Gastroesophageal sphincter (tissue), 4 donors: Measurements from ENCODE around the gene MYADM. TPM values are rescaled to one million over a fixed set of nuclear protein-coding genes. Genes with fewer than 3 reads are reported as not detected.
A peak's percentile ranks its signal among the peaks of the same experiment; 100 is the strongest.

Experiments
- ATAC-seq: fragments of 150-250 bp; one replicate; pipeline ENCODE4 v1.9.1; 2016; ENCODE audit warnings: mild to moderate bottlenecking, moderate library complexity
- H3K27ac ChIP-seq, 4 donors: fragments of 200-600 bp; sonication (generic) in 3 of 4; 1 replicate in 3 of 4; 2 replicates in 1 of 4; pipeline ENCODE4 v1.5.1; 2016 to 2019
- H3K27me3 ChIP-seq: fragments of 200-600 bp; sonication (generic); one replicate; pipeline ENCODE4 v1.5.1; 2019
- H3K36me3 ChIP-seq, 2 donors: fragments of 200-600 bp; sonication (generic); one replicate each; pipeline ENCODE4 v1.5.1; 2019; ENCODE audit warnings: control low read depth in 1 of 2
- H3K4me1 ChIP-seq, 3 donors: fragments of 200-600 bp; sonication (generic); 1 replicate in 2 of 3; 2 replicates in 1 of 3; pipeline ENCODE4 v1.5.1; 2016 to 2019; ENCODE audit warnings: control low read depth in 2 of 3
- H3K4me3 ChIP-seq, 2 donors: fragments of 200-600 bp; sonication (generic); one replicate each; pipeline ENCODE4 v1.5.1; 2019; ENCODE audit warnings: mild to moderate bottlenecking in 1 of 2, moderate library complexity in 1 of 2
- H3K9me3 ChIP-seq, 3 donors: fragments of 200-600 bp; sonication (generic); one replicate each; pipeline ENCODE4 v1.5.1; 2017 to 2019; ENCODE audit warnings: control low read depth in 2 of 3
- CTCF ChIP-seq, 4 experiments: fragments of 200-600 bp in 2 of 4; fragments of 450-650 bp in 2 of 4; sonication (generic) in 1 of 4; IDR thresholded peaks; one replicate each; pipeline ENCODE4 v1.5.1; 2017 to 2019; ENCODE audit warnings: antibody characterized with exemption in 4 of 4, mild to moderate bottlenecking in 2 of 4, moderate library complexity in 2 of 4
- EP300 ChIP-seq: sonication (generic); formaldehyde crosslinking; IDR thresholded peaks from one replicate; pipeline ENCODE4 v1.6.1; 2017; ENCODE audit warnings: antibody characterized with exemption, mild to moderate bottlenecking
- POLR2A ChIP-seq, 2 donors: fragments of 450-650 bp; IDR thresholded peaks; one replicate each; pipeline ENCODE4 v1.6.1; 2017; ENCODE audit warnings: antibody characterized with exemption in 2 of 2, mild to moderate bottlenecking in 2 of 2, moderate library complexity in 1 of 2
- POLR2AphosphoS5 ChIP-seq: sonication (generic); formaldehyde crosslinking; IDR thresholded peaks from one replicate; pipeline ENCODE4 v1.6.1; 2017; ENCODE audit warnings: antibody characterized with exemption
- WGBS, 2 donors: methylation state at CpG; one replicate each; pipeline ENCODE4 v1.1.5; 2018; ENCODE audit warnings: low coverage in 1 of 2; 5-methylcytosine and 5-hydroxymethylcytosine counted together
- total RNA-seq, 4 donors: library from RNA; depleted of rRNA; stranded (reverse); fragments of >200 nt; gene quantifications; one replicate each; pipeline ENCODE4 v1.1.0, GENCODE V29; 2016

The MYADM gene
- total RNA-seq, 4 donors from 2014 or later, result 103 to 355 (median 140) TPM

DNA sequence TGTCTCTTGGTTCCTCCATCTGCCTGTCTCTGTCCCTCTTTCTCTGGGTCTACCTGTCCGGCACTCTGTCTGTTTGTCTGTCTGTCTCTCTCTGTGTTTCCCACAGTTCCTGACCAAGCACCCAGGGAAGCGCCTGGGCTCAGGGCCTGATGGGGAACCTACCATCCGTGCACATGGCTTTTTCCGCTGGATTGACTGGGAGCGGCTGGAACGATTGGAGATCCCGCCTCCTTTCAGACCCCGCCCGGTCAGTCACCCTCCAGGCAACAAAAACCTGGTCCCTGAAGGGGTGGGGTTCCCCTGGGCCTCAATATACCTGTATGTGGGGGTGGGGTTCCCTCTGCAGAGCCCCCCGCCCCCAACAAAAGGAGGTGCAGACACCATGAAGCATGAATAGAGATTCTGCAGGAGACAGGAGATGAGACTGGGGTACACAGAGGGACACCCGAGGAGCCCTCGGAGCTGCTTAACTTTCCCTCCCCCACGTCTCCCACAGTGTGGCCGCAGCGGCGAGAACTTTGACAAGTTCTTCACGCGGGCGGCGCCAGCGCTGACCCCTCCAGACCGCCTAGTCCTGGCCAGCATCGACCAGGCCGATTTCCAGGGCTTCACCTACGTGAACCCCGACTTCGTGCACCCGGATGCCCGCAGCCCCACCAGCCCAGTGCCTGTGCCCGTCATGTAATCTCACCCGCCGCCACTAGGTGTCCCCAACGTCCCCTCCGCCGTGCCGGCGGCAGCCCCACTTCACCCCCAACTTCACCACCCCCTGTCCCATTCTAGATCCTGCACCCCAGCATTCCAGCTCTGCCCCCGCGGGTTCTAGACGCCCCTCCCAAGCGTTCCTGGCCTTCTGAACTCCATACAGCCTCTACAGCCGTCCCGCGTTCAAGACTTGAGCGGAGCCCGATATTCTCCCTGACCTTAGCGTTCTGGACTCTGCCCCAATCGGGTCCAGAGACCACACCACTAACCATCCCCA, 38.8 kb downstream of the MYADM start:
- H3K27me3 ChIP-seq, result peaks cover 95% of the 10 kb centered on the region
- 0 to 11% methylated on average over 9 to 32 of the region's 48 CpGs for WGBS, 2 donors
- no peaks in the 10 kb centered on the region for H3K9me3 ChIP-seq
- no peak overlapping the region for H3K27ac ChIP-seq
- no peak overlapping the region for H3K4me3 ChIP-seq
- no peak for ATAC-seq
- no peak for TF ChIP-seq POLR2AphosphoS5
- TF ChIP-seq CTCF (IDR thresholded peaks at IDR 0.05), result peak in 3 of 4 experiments; percentile 56 to 86 (median 72)
- peaks cover 0 to 34% (median 12%) of the 10 kb centered on the region in 3 donors for H3K4me1 ChIP-seq
- no peaks in the 10 kb centered on the region for H3K36me3 ChIP-seq

DNA sequence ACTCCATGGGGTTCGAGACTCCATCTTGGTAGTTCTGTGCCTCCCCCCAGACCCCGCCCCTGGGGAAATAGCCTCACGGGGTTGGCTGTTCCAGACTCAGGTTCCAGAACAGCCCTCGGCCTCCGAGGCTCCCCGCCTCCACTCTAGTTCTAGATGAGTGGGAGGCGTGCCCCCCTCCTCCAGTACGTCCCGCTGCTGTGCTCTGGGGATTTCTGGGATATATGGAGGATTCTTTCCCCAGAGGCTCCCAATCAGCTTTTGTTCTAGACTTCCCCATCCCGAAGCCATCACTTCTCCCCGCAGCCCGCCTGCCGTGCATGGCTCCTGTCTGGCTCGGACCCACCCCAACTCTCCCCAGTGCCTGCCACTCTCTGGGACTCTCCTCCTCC, 39.5 kb downstream of the MYADM start:
- Histone ChIP-seq H3K4me3 (no peak overlapping the region), H3K27me3 (peaks cover 95% of the 10 kb centered on the region), H3K36me3 (no peaks in the 10 kb centered on the region), H3K9me3 (no peaks in the 10 kb centered on the region), H3K4me1 (peaks cover 0 to 34% (median 12%) of the 10 kb centered on the region in 3 donors), H3K27ac (no peak overlapping the region)
- ATAC-seq, result no peak
- TF ChIP-seq POLR2AphosphoS5, result no peak
- 24 to 25% methylated on average over 5 to 6 of the region's 14 CpGs for WGBS, 2 donors

- Histone ChIP-seq H3K4me3 (no peak overlapping the region), H3K9me3 (no peaks in the 10 kb centered on the region), H3K27ac (no peak overlapping the region), H3K4me1 (peaks cover 0 to 34% (median 12%) of the 10 kb centered on the region in 3 donors), H3K27me3 (peaks cover 96% of the 10 kb centered on the region), H3K36me3 (no peaks in the 10 kb centered on the region)
- WGBS, 2 donors, result 0 to 4% methylated on average over 2 to 9 of the region's 17 CpGs
- ATAC-seq, result no peak
- TF ChIP-seq POLR2AphosphoS5 (no peak), CTCF (IDR thresholded peaks at IDR 0.05) (no peak), POLR2A (IDR thresholded peaks at IDR 0.05) (no peak), EP300 (no peak)
Observed at GRCh38 chr19:53907690-53908089, 40.0 kb downstream of the MYADM start.

GRCh38 chr19:53908106-53908934, 40.6 kb downstream of the MYADM start:
- peak overlapping the region in 1 of 2 donors; percentile 12 for H3K4me3 ChIP-seq
- TF ChIP-seq CTCF (IDR thresholded peaks at IDR 0.05), result no peak
- TF ChIP-seq POLR2AphosphoS5, result no peak
- TF ChIP-seq POLR2A (IDR thresholded peaks at IDR 0.05), result no peak
- TF ChIP-seq EP300, result no peak
- 1 to 2% methylated on average over 8 to 16 of the region's 51 CpGs for WGBS, 2 donors
- no peak overlapping the region for H3K27ac ChIP-seq
- peaks cover 97% of the 10 kb centered on the region for H3K27me3 ChIP-seq
- H3K4me1 ChIP-seq, result peaks cover 0 to 34% (median 12%) of the 10 kb centered on the region in 3 donors
- H3K9me3 ChIP-seq, result no peaks in the 10 kb centered on the region
- ATAC-seq, result peak; percentile 32
- H3K36me3 ChIP-seq, result no peaks in the 10 kb centered on the region

DNA sequence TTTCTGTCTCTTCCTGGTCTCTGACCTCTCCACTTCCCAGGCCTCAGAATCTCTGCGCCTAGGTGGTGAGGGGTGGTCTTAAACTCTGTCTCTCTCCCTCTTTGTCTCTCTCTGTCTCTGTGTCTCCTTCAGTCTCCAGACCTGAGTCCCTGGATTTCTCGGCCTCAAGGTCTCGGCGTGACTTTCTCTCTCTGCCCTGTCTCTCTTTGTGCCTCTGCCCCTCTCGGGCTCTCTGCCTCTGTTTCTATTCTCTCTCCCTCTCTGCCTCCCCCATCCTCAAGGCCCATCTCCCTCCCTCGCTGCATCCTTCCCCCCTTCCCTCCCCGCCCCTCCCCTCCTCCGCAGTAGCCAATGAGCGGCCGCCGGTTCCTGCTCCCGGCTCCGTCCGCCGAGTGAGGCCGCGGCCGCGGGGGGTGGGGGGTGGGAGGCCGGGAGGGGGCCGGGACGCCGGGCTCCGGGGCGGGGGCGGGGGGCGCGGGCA, 41.3 kb downstream of the MYADM start, which contains the start of gene CACNG7:
TSS of gene CACNG7 (plus strand) at position 344 of the 481 bp plus-strand sequence. CDS start 3,554 bp downstream, outside the sequence.
- no peak for ATAC-seq
- H3K4me1 ChIP-seq, result peaks cover 0 to 34% (median 12%) of the 10 kb centered on the region in 3 donors
- H3K36me3 ChIP-seq, result no peaks in the 10 kb centered on the region
- TF ChIP-seq POLR2AphosphoS5, result no peak
- TF ChIP-seq EP300, result no peak
- no peak for TF ChIP-seq POLR2A (IDR thresholded peaks at IDR 0.05)
- TF ChIP-seq CTCF (IDR thresholded peaks at IDR 0.05), result no peak
- no peaks in the 10 kb centered on the region for H3K9me3 ChIP-seq
- WGBS, 2 donors, result 0 to 3% methylated on average over 1 to 5 of the region's 28 CpGs
- no peak within 1 kb of the TSS for H3K27ac ChIP-seq
- H3K27me3 ChIP-seq, result peaks cover 98% of the 10 kb centered on the region
- peak within 1 kb of the TSS in 1 of 2 donors; percentile 12 for H3K4me3 ChIP-seq
